Right lung (tissue), 5 donors: ENCODE data around the gene GRPEL2. TPM values are rescaled to one million over a fixed set of nuclear protein-coding genes. Genes with fewer than 3 reads are reported as not detected.

Experiments used
- DNase-seq, 2 donors: peaks; one replicate each; pipeline ENCODE4 v3.0.0-alpha.2; 2013
- polyA plus RNA-seq, 5 donors: library from polyadenylated mRNA; unstranded; fragments of 120-200 nt; gene quantifications; one replicate each; pipeline versions ENCODE4 v1.2.1 to v1.2.3, GENCODE V29; 2013; ENCODE audit warnings: inconsistent platforms in 1 of 5, low replicate concordance in 1 of 5; ENCODE audit not compliant: insufficient read length in 5 of 5, insufficient read depth in 1 of 5

The GRPEL2 gene
- polyA plus RNA-seq, 5 donors = 14.8 to 30.8 (median 24.5) TPM

GRCh38 chr5:149356391-149356790 is 11.1 kb downstream of the GRPEL2 start:
- DNase-seq = no peak

- DNase-seq = peak; percentile 89 to 90
Observed at GRCh38 chr5:149357370-149358293, 12.3 kb downstream of the GRPEL2 start, which contains the start of gene PCYOX1L. PCYOX1L (plus strand) TSS chr5:149358046; CDS start chr5:149358069, 23 bp downstream.

GRCh38 chr5:149358294-149358651 is 13.0 kb downstream of the GRPEL2 start:
- no peak for DNase-seq

- DNase-seq = no peak
Observed at GRCh38 chr5:149358868-149359495, 13.7 kb downstream of the GRPEL2 start.

- DNase-seq = no peak
Observed at GRCh38 chr5:149360272-149360671, 15.0 kb downstream of the GRPEL2 start.

- no peak for DNase-seq
Observed at GRCh38 chr5:149362541-149362940, 17.2 kb downstream of the GRPEL2 start.

GRCh38 chr5:149363358-149363757 is 18.1 kb downstream of the GRPEL2 start:
- DNase-seq = no peak

- no peak for DNase-seq
Observed at GRCh38 chr5:149363936-149364335, 18.6 kb downstream of the GRPEL2 start.

GRCh38 chr5:149364719-149365118 is 19.4 kb downstream of the GRPEL2 start:
- no peak for DNase-seq

- no peak for DNase-seq
Observed at GRCh38 chr5:149365418-149365817, 20.1 kb downstream of the GRPEL2 start.

- no peak for DNase-seq
Observed at GRCh38 chr5:149366169-149366729, 20.9 kb downstream of the GRPEL2 start.

GRCh38 chr5:149367249-149367971 is 22.1 kb downstream of the GRPEL2 start:
- no peak for DNase-seq

- no peak for DNase-seq
Observed at GRCh38 chr5:149367972-149368645, 22.8 kb downstream of the GRPEL2 start.

- DNase-seq = no peak
Observed at GRCh38 chr5:149370878-149371277, 25.6 kb downstream of the GRPEL2 start.

- DNase-seq = no peak
Observed at GRCh38 chr5:149371296-149371962, 26.1 kb downstream of the GRPEL2 start.

GRCh38 chr5:149372076-149372795 is 26.9 kb downstream of the GRPEL2 start:
- no peak for DNase-seq

- no peak for DNase-seq
Observed at GRCh38 chr5:149372932-149373331, 27.6 kb downstream of the GRPEL2 start.

- no peak for DNase-seq
Observed at GRCh38 chr5:149374303-149374702, 29.0 kb downstream of the GRPEL2 start.

GRCh38 chr5:149374801-149375200 is 29.5 kb downstream of the GRPEL2 start:
- no peak for DNase-seq

GRCh38 chr5:149375434-149375833 is 30.1 kb downstream of the GRPEL2 start:
- no peak for DNase-seq
